ENCODE measurements around the gene ZNF408. TPM values are rescaled to one million over a fixed set of nuclear protein-coding genes. Genes with fewer than 3 reads are reported as not detected.
"Not testable (repeated sequence)": the region's sequence is repeated elsewhere in the genome, so short reads cannot be mapped to it uniquely, and the experiment has no call there.

The ZNF408 gene
- total RNA-seq, 1 donor from 2014 or later = 9.3 TPM

- DNase-seq = no peak
- no peak for TF ChIP-seq CTCF (IDR thresholded peaks at IDR 0.05)
- intact Hi-C loops (cut with DNase I) = no loop called here
- Histone ChIP-seq H3K9me3 (no peaks in the 10 kb centered on the region), H3K4me1 (peaks cover 6% of the 10 kb centered on the region), H3K27ac (peak overlapping the region; percentile 0), H3K36me3 (peaks cover 100% of the 10 kb centered on the region), H3K4me3 (no peak overlapping the region), H3K27me3 (no peaks in the 10 kb centered on the region)
- ATAC-seq = no peak
Observed at GRCh38 chr11:46666516-46666915, 34.3 kb upstream of the ZNF408 start.

GRCh38 chr11:46667043-46667481 lies 33.8 kb upstream of the ZNF408 start:
- intact Hi-C loops (cut with DNase I) = no loop called here
- peak; percentile 56 for DNase-seq
- no peak for TF ChIP-seq CTCF (IDR thresholded peaks at IDR 0.05)
- H3K27ac ChIP-seq = peak overlapping the region; percentile 0
- H3K4me1 ChIP-seq = peaks cover 6% of the 10 kb centered on the region
- no peaks in the 10 kb centered on the region for H3K9me3 ChIP-seq
- peaks cover 100% of the 10 kb centered on the region for H3K36me3 ChIP-seq
- ATAC-seq = no peak
- no peak overlapping the region for H3K4me3 ChIP-seq
- no peaks in the 10 kb centered on the region for H3K27me3 ChIP-seq

GRCh38 chr11:46668480-46669085 lies 32.2 kb upstream of the ZNF408 start:
- no peaks in the 10 kb centered on the region for H3K27me3 ChIP-seq
- H3K9me3 ChIP-seq = no peaks in the 10 kb centered on the region
- intact Hi-C loops (cut with DNase I) = no loop called here
- H3K4me3 ChIP-seq = no peak overlapping the region
- no peak overlapping the region for H3K27ac ChIP-seq
- DNase-seq (peak; percentile 21), ATAC-seq (no peak)
- H3K36me3 ChIP-seq = peaks cover 100% of the 10 kb centered on the region
- no peak for TF ChIP-seq CTCF (IDR thresholded peaks at IDR 0.05)
- H3K4me1 ChIP-seq = peaks cover 6% of the 10 kb centered on the region

- Histone ChIP-seq H3K36me3 (peaks cover 90% of the 10 kb centered on the region), H3K27me3 (no peaks in the 10 kb centered on the region), H3K27ac (no peak overlapping the region), H3K4me3 (no peak overlapping the region), H3K4me1 (peaks cover 16% of the 10 kb centered on the region), H3K9me3 (no peaks in the 10 kb centered on the region)
- intact Hi-C loops (cut with DNase I) = no loop called here
- DNase-seq (peak; percentile 18), ATAC-seq (no peak)
- peak; percentile 32 for TF ChIP-seq CTCF (IDR thresholded peaks at IDR 0.05)
Observed at GRCh38 chr11:46669711-46670139, 31.1 kb upstream of the ZNF408 start.

GRCh38 chr11:46670521-46670920 lies 30.3 kb upstream of the ZNF408 start:
- intact Hi-C loops (cut with DNase I); H3K27ac ChIP-seq: not testable (repeated sequence)

GRCh38 chr11:46671958-46672315 lies 28.9 kb upstream of the ZNF408 start:
- Histone ChIP-seq H3K27me3 (no peaks in the 10 kb centered on the region), H3K4me3 (no peak overlapping the region), H3K4me1 (peaks cover 30% of the 10 kb centered on the region), H3K27ac (no peak overlapping the region), H3K36me3 (peaks cover 76% of the 10 kb centered on the region), H3K9me3 (no peaks in the 10 kb centered on the region)
- DNase-seq (peak; percentile 35), ATAC-seq (no peak)
- no peak for TF ChIP-seq CTCF (IDR thresholded peaks at IDR 0.05)
- intact Hi-C loops (cut with DNase I) = no loop called here

More at GRCh38 chr11:46670521-46670920, 30.3 kb upstream of the ZNF408 start:
- ATAC-seq, H3K4me3 ChIP-seq, H3K9me3 ChIP-seq, H3K27me3 ChIP-seq: not testable (repeated sequence)
- Histone ChIP-seq H3K4me1 (peaks cover 24% of the 10 kb centered on the region), H3K36me3 (peaks cover 82% of the 10 kb centered on the region)
- DNase-seq = peak; percentile 15

Measured in upper lobe of right lung (tissue), 1 donor.